ENCODE measurements around the gene MYO1B. TPM values are rescaled to one million over a fixed set of nuclear protein-coding genes. Genes with fewer than 3 reads are reported as not detected.

The MYO1B gene
- total and polyA plus RNA-seq, 2 of the 8 experiments (the other 6 are each of a cell fraction or from before 2014, with no cell fraction given): 15.5 to 61.2 TPM

DNA sequence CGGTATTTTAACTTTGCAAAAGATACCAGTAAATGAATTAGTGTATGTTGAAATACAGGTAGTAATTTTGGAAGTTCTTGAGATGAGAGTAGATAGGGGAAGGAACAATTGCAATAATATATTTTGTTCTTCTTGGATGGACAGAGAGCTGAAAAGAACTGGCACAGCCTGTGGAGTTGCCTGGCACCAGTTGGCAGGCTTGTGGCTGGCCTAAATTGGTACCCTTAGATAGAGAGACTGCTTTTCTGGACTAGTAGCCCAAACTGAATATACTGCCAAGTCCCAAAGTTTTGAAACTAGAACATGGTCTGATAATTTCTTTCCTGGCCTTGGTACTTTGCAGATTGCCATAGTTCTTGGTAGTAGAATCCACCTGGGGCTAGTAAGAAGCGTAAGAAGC, 26.9 kb downstream of the MYO1B start:
- no peak overlapping the region for H3K4me3 ChIP-seq (ENCODE audit: extremely low read depth in 1 of 4, insufficient read depth in 2 of 4, low read depth in 3 of 4, low read length in 4 of 4)
- H3K9me3 ChIP-seq (ENCODE audit: insufficient read depth in 2 of 2, low read depth in 1 of 2, low read length in 1 of 2): no peaks in the 10 kb centered on the region
- no peak overlapping the region for H3K4ac ChIP-seq (replicated peaks; ENCODE audit: insufficient read length, low read depth, low read length)
- peaks cover 8% of the 10 kb centered on the region for H3K79me1 ChIP-seq (ENCODE audit: low read depth, low read length)
- ChIA-PET POLR2A (ENCODE audit: partially characterized antibody) (no interaction called here), CTCF (ENCODE audit: partially characterized antibody) (interaction anchor here (0.6 kb wide), 1 partner anchor 297 kb away, joined by 3 read pairs; no protein-coding TSS in a partner anchor)
- DNase-seq (ENCODE audit: low read depth in 1 of 2, low spot score in 2 of 2): no peak
- H3K18ac ChIP-seq (ENCODE audit: extremely low read depth, low read length): no peak overlapping the region
- no peak overlapping the region for H3K4me2 ChIP-seq (ENCODE audit: insufficient read depth in 1 of 2, low read depth in 2 of 2, low read length in 2 of 2)
- no peak overlapping the region for H3K23ac ChIP-seq (ENCODE audit: insufficient read length)
- H2BK120ac ChIP-seq (replicated peaks; ENCODE audit: low read depth, low read length): no peak overlapping the region
- no peaks in the 10 kb centered on the region for H3K36me3 ChIP-seq (ENCODE audit: control insufficient read depth in 2 of 4, insufficient read depth in 4 of 4, low read length in 3 of 4)
- no peak overlapping the region for H3K27ac ChIP-seq (ENCODE audit: low read depth, low read length)
- no peaks in the 10 kb centered on the region for H3K27me3 ChIP-seq (replicated peaks in 1 of 4; ENCODE audit: control insufficient read depth in 3 of 4, extremely low read depth in 1 of 4, insufficient read depth in 3 of 4, low read length in 3 of 4)
- no peak for FAIRE-seq
- no peak overlapping the region for H4K8ac ChIP-seq (ENCODE audit: extremely low read depth, insufficient read depth, low read length)
- no peak overlapping the region for H2BK5ac ChIP-seq (ENCODE audit: low read depth, low read length)
- no peak overlapping the region for H2AK5ac ChIP-seq (ENCODE audit: low read depth, low read length)
- H4K5ac ChIP-seq (ENCODE audit: insufficient read length, low read depth, low read length): no peak overlapping the region
- no peak overlapping the region for H3K56ac ChIP-seq (replicated peaks; ENCODE audit: insufficient read length, low read depth, low read length)
- no peak overlapping the region for H2BK15ac ChIP-seq (ENCODE audit: low read length)
- no peak overlapping the region for H4K91ac ChIP-seq (replicated peaks; ENCODE audit: insufficient read length, low read length)
- H3K79me2 ChIP-seq (ENCODE audit: control insufficient read depth in 1 of 2, insufficient read depth in 2 of 2, low read length in 2 of 2): peaks cover 10 to 93% of the 10 kb centered on the region in 2 experiments
- peaks cover 0 to 4% (median 2%) of the 10 kb centered on the region in 4 experiments; a peak in 2 of 7 replicates for H3K4me1 ChIP-seq (replicated peaks in 1 of 4; ENCODE audit: control insufficient read depth in 3 of 4, insufficient read depth in 4 of 4, low read length in 3 of 4)
- H3K14ac ChIP-seq (ENCODE audit: insufficient read length): no peak overlapping the region
- no peak overlapping the region for H2BK20ac ChIP-seq (ENCODE audit: low read length)
- H4K20me1 ChIP-seq (replicated peaks in 1 of 2; ENCODE audit: control insufficient read depth in 1 of 2, insufficient read depth in 2 of 2, low read length in 2 of 2): peaks cover 10 to 17% of the 10 kb centered on the region in 2 experiments
- WGBS, 2 experiments (ENCODE audit: extremely low coverage in 1 of 2, insufficient coverage in 1 of 2, insufficient read length in 1 of 2, insufficient replicate concordance in 2 of 2, low coverage in 1 of 2, low lambda C conversion rate in 2 of 2, missing lambda C conversion rate in 1 of 2): 91% methylated on average over 2 of the region's 2 CpGs; no CpG with 5 or more reads in 1 of the 2 experiments
- H3K23me2 ChIP-seq (ENCODE audit: low read depth, low read length): no peaks in the 10 kb centered on the region
- no peak overlapping the region for H2AFZ ChIP-seq (ENCODE audit: low read length)
- no peak overlapping the region for H2BK12ac ChIP-seq (ENCODE audit: low read depth, low read length)
- no peak overlapping the region for H3K9ac ChIP-seq (replicated peaks in 1 of 4; ENCODE audit: extremely low read depth in 1 of 4, low read depth in 3 of 4, low read length in 3 of 4)
- TF ChIP-seq RNF2 (IDR thresholded peaks at IDR 0.05; ENCODE audit: borderline replicate concordance, low read depth, low read length, missing control alignments, poor library complexity, severe bottlenecking) (no peak), JUND (IDR thresholded peaks at IDR 0.05; ENCODE audit: low read length) (no peak), ASH2L (IDR thresholded peaks at IDR 0.05; ENCODE audit: low read length) (no peak), POLR2AphosphoS5 (IDR thresholded peaks at IDR 0.05; ENCODE audit: low read depth, low read length) (no peak), EZH2 (IDR thresholded peaks at IDR 0.05; ENCODE audit: low read depth, low read length, severe bottlenecking) (no peak), SIX5 (IDR thresholded peaks at IDR 0.05; ENCODE audit: low read depth, low read length) (no peak), CTBP2 (IDR thresholded peaks at IDR 0.05; ENCODE audit: borderline replicate concordance, insufficient read depth, insufficient read length, low read length) (no peak), BCL11A (IDR thresholded peaks at IDR 0.05; ENCODE audit: low read depth in 2 of 2, low read length in 2 of 2) (no peak)
- TF ChIP-seq, protein P1, sequence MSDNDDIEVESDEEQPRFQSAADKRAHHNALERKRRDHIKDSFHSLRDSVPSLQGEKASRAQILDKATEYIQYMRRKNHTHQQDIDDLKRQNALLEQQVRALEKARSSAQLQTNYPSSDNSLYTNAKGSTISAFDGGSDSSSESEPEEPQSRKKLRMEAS (IDR thresholded peaks at IDR 0.05): no peak
- TF ChIP-seq, protein P2, sequence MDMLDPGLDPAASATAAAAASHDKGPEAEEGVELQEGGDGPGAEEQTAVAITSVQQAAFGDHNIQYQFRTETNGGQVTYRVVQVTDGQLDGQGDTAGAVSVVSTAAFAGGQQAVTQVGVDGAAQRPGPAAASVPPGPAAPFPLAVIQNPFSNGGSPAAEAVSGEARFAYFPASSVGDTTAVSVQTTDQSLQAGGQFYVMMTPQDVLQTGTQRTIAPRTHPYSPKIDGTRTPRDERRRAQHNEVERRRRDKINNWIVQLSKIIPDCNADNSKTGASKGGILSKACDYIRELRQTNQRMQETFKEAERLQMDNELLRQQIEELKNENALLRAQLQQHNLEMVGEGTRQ (IDR thresholded peaks at IDR 0.05; ENCODE audit: low read length): no peak
- TF ChIP-seq, protein P3, sequence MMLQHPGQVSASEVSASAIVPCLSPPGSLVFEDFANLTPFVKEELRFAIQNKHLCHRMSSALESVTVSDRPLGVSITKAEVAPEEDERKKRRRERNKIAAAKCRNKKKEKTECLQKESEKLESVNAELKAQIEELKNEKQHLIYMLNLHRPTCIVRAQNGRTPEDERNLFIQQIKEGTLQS (IDR thresholded peaks at IDR 0.05; ENCODE audit: insufficient read depth, low read depth, low read length): no peak

Measured in H1 (cell line).